ENCODE measurements around the gene HSPA1L. TPM values are rescaled to one million over a fixed set of nuclear protein-coding genes. Genes with fewer than 3 reads are reported as not detected.

The HSPA1L gene
- total and polyA plus RNA-seq, 7 donors: 0.86 to 23.1 (median 3.3) TPM

DNA sequence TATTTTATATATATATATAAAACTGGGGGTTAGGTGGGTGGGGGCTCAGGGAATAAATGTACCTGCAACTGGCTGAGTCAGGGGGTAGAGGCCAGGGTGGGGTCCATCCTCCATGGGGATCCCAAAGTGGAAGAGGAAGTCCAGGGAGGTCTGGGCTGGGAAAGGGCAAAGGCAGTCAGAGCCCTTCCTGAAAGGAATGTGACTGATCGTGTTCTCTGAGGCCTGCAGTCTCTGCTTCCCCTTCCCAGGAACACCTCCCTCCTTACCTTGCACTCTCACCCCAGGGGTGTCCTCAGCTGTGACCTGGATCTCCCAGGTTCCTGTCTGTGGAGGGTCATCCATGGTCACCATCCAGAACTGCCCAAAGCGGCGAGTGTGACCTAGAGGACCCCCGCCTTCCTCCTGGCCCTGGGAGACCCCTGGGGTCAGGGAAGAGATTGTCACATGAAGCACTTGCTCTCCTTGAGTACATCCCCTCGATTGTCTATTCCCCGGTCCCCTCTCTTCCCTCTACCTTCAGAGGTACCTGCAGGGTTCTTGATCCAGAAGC lies 47.9 kb downstream of the HSPA1L start:
- DNase-seq: no peak
- intact Hi-C loops (cut with DNase I): loop anchor here in 1 of 2 donors (5.0 kb wide), 1 partner anchor 85 kb away; the partner anchor contains the start of gene LY6G5C
- 84 to 87% (median 86%) methylated on average over 6 of the region's 6 CpGs for WGBS, 3 donors
- no peak for TF ChIP-seq CTCF (IDR thresholded peaks at IDR 0.05)
- no peak overlapping the region for H3K4me3 ChIP-seq
- no peaks in the 10 kb centered on the region for H3K9me3 ChIP-seq
- no peaks in the 10 kb centered on the region for H3K4me1 ChIP-seq
- no peaks in the 10 kb centered on the region for H3K27me3 ChIP-seq (ENCODE audit: insufficient read depth in 3 of 3, low read length in 2 of 3)
- no peak overlapping the region for H3K27ac ChIP-seq
- peaks cover 0 to 39% of the 10 kb centered on the region in 2 donors for H3K36me3 ChIP-seq (ENCODE audit: insufficient read depth in 1 of 2, low read depth in 1 of 2)
- no peak for ATAC-seq

DNA sequence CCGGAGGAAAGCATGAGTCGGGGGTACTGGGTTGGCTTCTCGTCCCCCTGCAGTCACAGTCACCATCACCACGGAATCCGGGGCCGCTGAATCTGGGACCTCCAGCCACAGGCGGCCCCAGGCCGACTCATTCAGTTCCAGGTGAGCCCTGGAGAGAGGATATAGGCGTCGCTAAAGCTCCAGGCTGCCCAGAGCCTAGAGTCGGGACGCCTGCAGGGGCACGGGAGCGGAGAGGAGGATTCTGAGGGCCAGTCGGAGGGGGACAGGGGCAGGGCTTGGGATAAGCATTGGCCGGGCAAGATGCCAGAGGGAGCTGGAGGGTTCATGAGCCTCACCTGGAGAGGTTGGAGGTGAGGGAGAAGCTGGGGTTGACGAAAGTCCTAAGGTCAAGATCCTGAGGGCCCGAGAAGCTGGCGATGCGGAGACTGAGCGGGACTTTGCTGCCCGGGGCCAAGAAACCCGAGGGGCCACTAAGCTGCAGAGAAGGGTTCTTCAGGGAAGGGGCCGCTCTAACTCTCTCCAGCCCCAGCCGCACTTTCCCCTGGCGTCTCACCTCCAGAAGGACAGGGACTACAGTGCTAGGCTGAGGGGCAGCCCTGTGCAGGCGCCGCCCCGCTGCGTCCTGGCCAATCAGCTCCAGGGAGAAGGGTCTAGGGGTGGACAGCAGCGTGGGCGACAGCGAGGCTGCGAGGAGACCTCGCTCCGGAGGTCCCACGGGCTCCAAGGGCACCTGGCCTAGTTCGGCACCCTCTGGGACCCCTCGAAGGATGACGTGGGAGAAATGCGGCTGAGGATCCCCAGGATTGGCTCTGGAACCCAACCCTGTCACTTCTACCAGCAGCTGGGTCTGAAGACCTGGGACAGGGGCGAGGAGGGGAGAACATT lies 48.9 kb downstream of the HSPA1L start:
- Histone ChIP-seq H3K9me3 (no peaks in the 10 kb centered on the region), H3K27me3 (ENCODE audit: insufficient read depth in 3 of 3, low read length in 2 of 3) (no peaks in the 10 kb centered on the region), H3K4me1 (no peaks in the 10 kb centered on the region), H3K36me3 (ENCODE audit: insufficient read depth in 1 of 2, low read depth in 1 of 2) (peaks cover 0 to 39% of the 10 kb centered on the region in 2 donors), H3K4me3 (peak overlapping the region; percentile 28), H3K27ac (no peak overlapping the region)
- ATAC-seq (no peak), DNase-seq (no peak)
- WGBS, 3 donors: 56 to 57% (median 57%) methylated on average over 42 of the region's 42 CpGs
- no peak for TF ChIP-seq CTCF (IDR thresholded peaks at IDR 0.05)
- intact Hi-C loops (cut with DNase I): loop anchor here in 1 of 2 donors (5.0 kb wide), 1 partner anchor 84 kb away; the partner anchor contains the start of gene LY6G5C

- no peak overlapping the region for H3K4me3 ChIP-seq
- no peaks in the 10 kb centered on the region for H3K27me3 ChIP-seq (ENCODE audit: insufficient read depth in 3 of 3, low read length in 2 of 3)
- no peak overlapping the region for H3K27ac ChIP-seq
- no peaks in the 10 kb centered on the region for H3K9me3 ChIP-seq
- TF ChIP-seq CTCF (IDR thresholded peaks at IDR 0.05): no peak
- ATAC-seq (no peak), DNase-seq (no peak)
- 88 to 93% (median 92%) methylated on average over 9 of the region's 9 CpGs for WGBS, 3 donors
- H3K4me1 ChIP-seq: no peaks in the 10 kb centered on the region
- intact Hi-C loops (cut with DNase I): loop anchor here in 1 of 2 donors (5.0 kb wide), 1 partner anchor 83 kb away; the partner anchor contains the start of gene LY6G5C
- peaks cover 0 to 39% of the 10 kb centered on the region in 2 donors for H3K36me3 ChIP-seq (ENCODE audit: insufficient read depth in 1 of 2, low read depth in 1 of 2)
Measured at GRCh38 chr6:31765559-31765909, 49.5 kb downstream of the HSPA1L start.

DNA sequence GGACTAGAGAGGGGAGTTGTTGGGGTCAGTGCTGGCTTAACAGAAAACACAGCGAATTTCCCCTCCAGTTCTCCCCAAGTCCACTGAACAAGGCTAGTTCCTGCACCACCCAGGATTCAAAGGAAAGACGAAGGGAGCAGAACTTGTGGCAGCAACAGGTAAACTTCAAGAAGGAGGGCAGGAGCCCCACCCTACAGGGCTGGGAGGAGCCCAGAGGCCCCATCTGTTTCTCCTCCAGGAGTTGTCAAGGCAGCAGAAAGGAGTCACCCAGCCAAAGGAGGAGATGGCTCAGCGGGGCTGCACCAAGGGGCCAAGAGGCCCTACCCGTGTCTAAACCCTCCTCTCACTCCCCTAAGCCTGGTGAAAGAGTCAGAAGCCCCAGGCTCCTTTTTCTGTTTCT lies 50.9 kb downstream of the HSPA1L start:
- Histone ChIP-seq H3K9me3 (no peaks in the 10 kb centered on the region), H3K27me3 (ENCODE audit: insufficient read depth in 3 of 3, low read length in 2 of 3) (no peaks in the 10 kb centered on the region), H3K4me1 (no peaks in the 10 kb centered on the region), H3K4me3 (no peak overlapping the region), H3K36me3 (ENCODE audit: insufficient read depth in 1 of 2, low read depth in 1 of 2) (peaks cover 0 to 39% of the 10 kb centered on the region in 2 donors), H3K27ac (no peak overlapping the region)
- intact Hi-C loops (cut with DNase I): no loop called here
- no peak for DNase-seq
- no peak for ATAC-seq
- 84 to 90% (median 87%) methylated on average over 4 of the region's 4 CpGs for WGBS, 3 donors
- no peak for TF ChIP-seq CTCF (IDR thresholded peaks at IDR 0.05)
